C4-2B (cell line): ENCODE data around the gene UBE2D1.

Experiments used
- CTCF ChIP-seq: fragments of 450-650 bp; conservative IDR thresholded peaks from 2 replicates; pipeline ENCODE4 v1.5.1; 2017; ENCODE audit warnings: mild to moderate bottlenecking
- ZFX ChIP-seq: fragments of 450-650 bp; IDR thresholded peaks from 2 replicates; pipeline ENCODE4 v1.6.1; 2017

DNA sequence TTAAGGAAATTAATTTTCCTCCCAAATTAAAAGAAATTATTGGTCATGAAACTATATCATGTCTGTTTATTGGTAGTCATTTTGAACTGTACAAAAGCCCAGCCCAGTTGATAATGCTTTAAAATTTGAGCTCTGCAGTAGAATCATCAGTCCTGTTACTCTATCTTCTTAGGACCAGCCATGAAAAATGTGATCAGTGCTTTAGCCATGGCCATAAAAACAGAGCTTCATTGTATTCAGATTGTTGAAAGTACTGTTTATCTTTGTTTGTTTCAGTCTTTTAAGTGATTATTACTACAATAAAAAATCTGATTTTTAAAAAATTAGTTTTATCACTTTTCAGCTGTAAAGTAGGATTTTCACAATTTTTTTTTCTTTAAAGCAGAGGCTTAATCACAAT is 36.7 kb downstream of the UBE2D1 start:
- TF ChIP-seq CTCF = no peak
- TF ChIP-seq ZFX = no peak
